Liver (tissue), 9 donors: ENCODE data around the gene CALM3. TPM values are rescaled to one million over a fixed set of nuclear protein-coding genes. Genes with fewer than 3 reads are reported as not detected.
A peak's percentile ranks its signal among the peaks of the same experiment; 100 is the strongest.

ENCODE experiments used
- DNase-seq: peaks from one replicate; pipeline ENCODE4 v3.0.0-alpha.2; 2017; ENCODE audit warnings: low spot score
- H3K27ac ChIP-seq, 2 donors: one replicate each; pipeline ENCODE4 v1.7.0; 2013; ENCODE audit warnings: inconsistent platforms in 2 of 2, low read length in 2 of 2, control low read depth in 1 of 2, low read depth in 1 of 2, mild to moderate bottlenecking in 1 of 2
- H3K27me3 ChIP-seq, 4 donors: one replicate each; pipeline versions ENCODE4 v1.6.1 to v1.7.0; 2013; ENCODE audit warnings: low read length in 3 of 4, inconsistent platforms in 1 of 4, mild to moderate bottlenecking in 1 of 4, moderate library complexity in 1 of 4; ENCODE audit not compliant: control insufficient read depth in 4 of 4, insufficient read depth in 4 of 4
- H3K36me3 ChIP-seq, 4 donors: one replicate each; pipeline versions ENCODE4 v1.6.1 to v1.7.0; 2013; ENCODE audit warnings: low read length in 3 of 4, mild to moderate bottlenecking in 3 of 4, low read depth in 1 of 4, moderate library complexity in 1 of 4; ENCODE audit not compliant: control insufficient read depth in 4 of 4, insufficient read depth in 3 of 4
- H3K4me1 ChIP-seq, 4 donors: one replicate each; pipeline versions ENCODE4 v1.6.1 to v1.7.0; 2013; ENCODE audit warnings: low read length in 3 of 4, mild to moderate bottlenecking in 3 of 4, moderate library complexity in 1 of 4; ENCODE audit not compliant: control insufficient read depth in 4 of 4, insufficient read depth in 4 of 4
- H3K4me3 ChIP-seq, 3 donors: one replicate each; pipeline versions ENCODE4 v1.6.1 to v1.7.0; 2013; ENCODE audit warnings: low read length in 3 of 3, control low read depth in 1 of 3, low read depth in 1 of 3, mild to moderate bottlenecking in 1 of 3
- H3K9ac ChIP-seq, 2 donors: one replicate each; pipeline ENCODE4 v1.7.0; 2013; ENCODE audit warnings: low read length in 2 of 2, mild to moderate bottlenecking in 2 of 2, moderate library complexity in 2 of 2, control low read depth in 1 of 2, low read depth in 1 of 2
- H3K9me3 ChIP-seq, 4 donors: one replicate each; pipeline versions ENCODE4 v1.6.1 to v1.7.0; 2013; ENCODE audit warnings: low read length in 3 of 4; ENCODE audit not compliant: control insufficient read depth in 4 of 4
- ATF3 ChIP-seq: IDR thresholded peaks from 2 replicates; pipeline ENCODE4 v1.6.1; 2016; ENCODE audit warnings: antibody characterized with exemption
- EGR1 ChIP-seq, 2 donors: IDR thresholded peaks; 2 replicates each; pipeline ENCODE4 v1.6.1; 2016 to 2018; ENCODE audit warnings: antibody characterized with exemption in 2 of 2, low read depth in 2 of 2
- FOXA1 ChIP-seq: IDR thresholded peaks from 2 replicates; pipeline ENCODE4 v1.6.1; 2016; ENCODE audit warnings: antibody characterized with exemption
- FOXA2 ChIP-seq: IDR thresholded peaks from 2 replicates; pipeline ENCODE4 v1.6.1; 2016; ENCODE audit warnings: antibody characterized with exemption
- GABPA ChIP-seq, 2 donors: IDR thresholded peaks in 1 of 2; conservative IDR thresholded peaks in 1 of 2; 2 replicates each; pipeline ENCODE4 v1.6.1; 2016; ENCODE audit warnings: antibody characterized with exemption in 2 of 2, mild to moderate bottlenecking in 1 of 2, moderate library complexity in 1 of 2
- HNF4A ChIP-seq, 2 donors: conservative IDR thresholded peaks; 2 replicates each; pipeline ENCODE4 v1.6.1; 2016; ENCODE audit warnings: antibody characterized with exemption in 2 of 2, mild to moderate bottlenecking in 2 of 2
- HNF4G ChIP-seq: IDR thresholded peaks from 2 replicates; pipeline ENCODE4 v1.6.1; 2016; ENCODE audit warnings: antibody characterized with exemption
- JUND ChIP-seq, 2 donors: IDR thresholded peaks; 2 replicates each; pipeline ENCODE4 v1.6.1; 2016; ENCODE audit warnings: antibody characterized with exemption in 2 of 2
- MAX ChIP-seq: IDR thresholded peaks from 2 replicates; pipeline ENCODE4 v1.6.1; 2016; ENCODE audit warnings: antibody characterized with exemption
- NR2F2 ChIP-seq: IDR thresholded peaks from 2 replicates; pipeline ENCODE4 v1.6.1; 2016; ENCODE audit warnings: antibody characterized with exemption
- RAD21 ChIP-seq, 2 donors: IDR thresholded peaks; 2 replicates each; pipeline ENCODE4 v1.6.1; 2016; ENCODE audit warnings: antibody characterized with exemption in 2 of 2, mild to moderate bottlenecking in 2 of 2
- REST ChIP-seq: IDR thresholded peaks from 2 replicates; pipeline ENCODE4 v1.6.1; 2016; ENCODE audit warnings: antibody characterized with exemption, mild to moderate bottlenecking
- RXRA ChIP-seq, 2 donors: IDR thresholded peaks; 2 replicates each; pipeline ENCODE4 v1.6.1; 2017 to 2018; ENCODE audit warnings: antibody characterized with exemption in 2 of 2, mild to moderate bottlenecking in 1 of 2
- SP1 ChIP-seq: IDR thresholded peaks from 2 replicates; pipeline ENCODE4 v1.6.1; 2018; ENCODE audit warnings: antibody characterized with exemption, mild to moderate bottlenecking
- TAF1 ChIP-seq: conservative IDR thresholded peaks from 2 replicates; pipeline ENCODE4 v1.6.1; 2016; ENCODE audit warnings: antibody characterized with exemption, mild to moderate bottlenecking
- YY1 ChIP-seq: IDR thresholded peaks from 2 replicates; pipeline ENCODE4 v1.6.1; 2016; ENCODE audit warnings: antibody characterized with exemption, mild to moderate bottlenecking
- WGBS: extraction: QIAGEN DNeasy Blood & Tissue Kit; methylation state at CpG from one replicate; pipeline ENCODE4 v1.1.7; 2013; 5-methylcytosine and 5-hydroxymethylcytosine counted together
- polyA plus RNA-seq, 2 donors: library from polyadenylated mRNA; stranded (reverse) in 1 of 2; unstranded in 1 of 2; fragments of 200-250 nt in 1 of 2; fragments of >200 nt in 1 of 2; fragmentation: Nextera tagmentation in 1 of 2; extraction: Ambion mirVana in 1 of 2; gene quantifications; one replicate each; pipeline versions ENCODE4 v1.2.1 to v1.2.3, GENCODE V29; 2013 to 2015
- total RNA-seq, 2 donors: library from RNA; depleted of rRNA; stranded (reverse); fragments of >200 nt; gene quantifications; one replicate each; pipeline ENCODE4 v1.2.3, GENCODE V29; 2014
- TF ChIP-seq, protein P1 (sequence below): fragments of 150-350 bp; IDR thresholded peaks from 2 replicates; pipeline ENCODE4 v1.5.1; 2017; ENCODE audit warnings: improper control_type of control experiment, low read depth, low read length; ENCODE audit not compliant: missing input control
- TF ChIP-seq, protein P2 (sequence below): IDR thresholded peaks from 2 replicates; pipeline ENCODE4 v1.6.1; 2016; ENCODE audit warnings: antibody characterized with exemption
- donor health status: healthy.
- donor health status: healthy.
- donor health status: healthy.
- donor health status: healthy.
- donor health status: healthy.

CALM3 gene
- total and polyA plus RNA-seq, 4 donors = 51.4 to 112 (median 81.7) TPM

GRCh38 chr19:46602392-46603194, 1.5 kb downstream of the CALM3 start:
- Histone ChIP-seq H3K27ac (peak overlapping the region; percentile 72 to 87), H3K36me3 (peaks cover 1 to 6% (median 2%) of the 10 kb centered on the region in 4 donors), H3K9ac (peak overlapping the region; percentile 63 to 96), H3K9me3 (peaks cover 0 to 2% (median under 1%) of the 10 kb centered on the region in 4 donors), H3K27me3 (no peaks in the 10 kb centered on the region), H3K4me1 (peaks cover 12 to 51% (median 44%) of the 10 kb centered on the region in 4 donors), H3K4me3 (peak overlapping the region; percentile 71 to 95 (median 80))
- TF ChIP-seq, protein P1, sequence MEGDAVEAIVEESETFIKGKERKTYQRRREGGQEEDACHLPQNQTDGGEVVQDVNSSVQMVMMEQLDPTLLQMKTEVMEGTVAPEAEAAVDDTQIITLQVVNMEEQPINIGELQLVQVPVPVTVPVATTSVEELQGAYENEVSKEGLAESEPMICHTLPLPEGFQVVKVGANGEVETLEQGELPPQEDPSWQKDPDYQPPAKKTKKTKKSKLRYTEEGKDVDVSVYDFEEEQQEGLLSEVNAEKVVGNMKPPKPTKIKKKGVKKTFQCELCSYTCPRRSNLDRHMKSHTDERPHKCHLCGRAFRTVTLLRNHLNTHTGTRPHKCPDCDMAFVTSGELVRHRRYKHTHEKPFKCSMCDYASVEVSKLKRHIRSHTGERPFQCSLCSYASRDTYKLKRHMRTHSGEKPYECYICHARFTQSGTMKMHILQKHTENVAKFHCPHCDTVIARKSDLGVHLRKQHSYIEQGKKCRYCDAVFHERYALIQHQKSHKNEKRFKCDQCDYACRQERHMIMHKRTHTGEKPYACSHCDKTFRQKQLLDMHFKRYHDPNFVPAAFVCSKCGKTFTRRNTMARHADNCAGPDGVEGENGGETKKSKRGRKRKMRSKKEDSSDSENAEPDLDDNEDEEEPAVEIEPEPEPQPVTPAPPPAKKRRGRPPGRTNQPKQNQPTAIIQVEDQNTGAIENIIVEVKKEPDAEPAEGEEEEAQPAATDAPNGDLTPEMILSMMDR = no peak
- TF ChIP-seq GABPA (IDR thresholded peaks at IDR 0.05 in 1 of 2, conservative IDR thresholded peaks at IDR 0.05 in 1 of 2) (no peak), ATF3 (no peak), TAF1 (no peak)
- WGBS = 6% methylated on average over 23 of the region's 23 CpGs
- DNase-seq = no peak

DNA sequence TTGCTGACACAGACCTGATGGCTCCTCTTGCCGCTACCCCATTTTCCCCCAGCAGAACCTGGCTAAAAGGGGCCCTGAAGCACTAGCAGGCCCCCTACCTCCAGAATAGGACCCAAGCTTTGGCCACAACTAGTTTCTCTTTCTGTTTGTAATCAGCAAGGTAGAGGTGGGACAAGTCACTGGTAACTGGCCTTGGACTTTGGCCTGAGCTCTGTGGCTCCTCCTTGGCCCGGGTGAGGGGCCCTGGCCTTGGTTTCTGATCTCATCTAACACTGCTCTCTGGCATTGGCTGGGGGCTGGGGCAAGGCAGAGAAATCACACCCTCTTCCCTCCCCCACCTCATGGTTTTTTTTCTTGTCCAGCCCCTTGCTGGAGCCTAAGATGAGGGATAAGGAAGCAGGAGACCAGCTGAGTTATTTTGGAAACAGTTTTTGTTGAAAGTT, 2.1 kb downstream of the CALM3 start:
- no peak for DNase-seq
- Histone ChIP-seq H3K9me3 (peaks cover 0 to 2% (median under 1%) of the 10 kb centered on the region in 4 donors), H3K4me3 (peak overlapping the region; percentile 71 to 95 (median 80)), H3K36me3 (peaks cover 5 to 12% (median 8%) of the 10 kb centered on the region in 4 donors), H3K27me3 (no peaks in the 10 kb centered on the region), H3K27ac (peak overlapping the region; percentile 72 to 87), H3K4me1 (peaks cover 12 to 51% (median 44%) of the 10 kb centered on the region in 4 donors), H3K9ac (peak overlapping the region; percentile 63 to 96)
- 10% methylated on average over 2 of the region's 2 CpGs for WGBS
- TF ChIP-seq TAF1 (no peak), HNF4G (peak; percentile 60), MAX (no peak), SP1 (peak; percentile 52), FOXA1 (no peak), ATF3 (no peak), RXRA (IDR thresholded peaks at IDR 0.05) (peak in 1 of 2 donors; percentile 25), EGR1 (IDR thresholded peaks at IDR 0.05; ENCODE audit: low read depth in 2 of 2) (no peak), HNF4A (conservative IDR thresholded peaks at IDR 0.05) (peak; percentile 77 to 85), NR2F2 (no peak), JUND (IDR thresholded peaks at IDR 0.05) (no peak), YY1 (no peak), GABPA (IDR thresholded peaks at IDR 0.05 in 1 of 2, conservative IDR thresholded peaks at IDR 0.05 in 1 of 2) (no peak), RAD21 (IDR thresholded peaks at IDR 0.05) (no peak), FOXA2 (no peak), REST (no peak)
- TF ChIP-seq, protein P2, sequence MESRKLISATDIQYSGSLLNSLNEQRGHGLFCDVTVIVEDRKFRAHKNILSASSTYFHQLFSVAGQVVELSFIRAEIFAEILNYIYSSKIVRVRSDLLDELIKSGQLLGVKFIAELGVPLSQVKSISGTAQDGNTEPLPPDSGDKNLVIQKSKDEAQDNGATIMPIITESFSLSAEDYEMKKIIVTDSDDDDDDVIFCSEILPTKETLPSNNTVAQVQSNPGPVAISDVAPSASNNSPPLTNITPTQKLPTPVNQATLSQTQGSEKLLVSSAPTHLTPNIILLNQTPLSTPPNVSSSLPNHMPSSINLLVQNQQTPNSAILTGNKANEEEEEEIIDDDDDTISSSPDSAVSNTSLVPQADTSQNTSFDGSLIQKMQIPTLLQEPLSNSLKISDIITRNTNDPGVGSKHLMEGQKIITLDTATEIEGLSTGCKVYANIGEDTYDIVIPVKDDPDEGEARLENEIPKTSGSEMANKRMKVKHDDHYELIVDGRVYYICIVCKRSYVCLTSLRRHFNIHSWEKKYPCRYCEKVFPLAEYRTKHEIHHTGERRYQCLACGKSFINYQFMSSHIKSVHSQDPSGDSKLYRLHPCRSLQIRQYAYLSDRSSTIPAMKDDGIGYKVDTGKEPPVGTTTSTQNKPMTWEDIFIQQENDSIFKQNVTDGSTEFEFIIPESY = no peak
- TF ChIP-seq, protein P1 = no peak
